HepG2 (cell line): Measurements from ENCODE around the gene RIPOR1.

ENCODE experiments used
- ARHGAP35 ChIP-seq: sonication (generic); formaldehyde crosslinking; IDR thresholded peaks from 2 replicates; pipeline ENCODE4 v1.9.0; 2022; ENCODE audit warnings: mild to moderate bottlenecking, inconsistent platforms, moderate library complexity, missing genetic modification reagents, borderline replicate concordance
- GATAD2A ChIP-seq: IDR thresholded peaks from 2 replicates; pipeline ENCODE4 v1.6.1; 2016
- MAFG ChIP-seq: sonication (generic); formaldehyde crosslinking; IDR thresholded peaks from 2 replicates; pipeline ENCODE4 v1.5.1; 2020; ENCODE audit warnings: mild to moderate bottlenecking, missing genetic modification reagents
- TCF12 ChIP-seq, 2 experiments: fragments of 450-650 bp in 1 of 2; sonication (generic) in 1 of 2; formaldehyde crosslinking in 1 of 2; IDR thresholded peaks; 2 replicates each; pipeline versions ENCODE4 v1.6.1 to v1.8.0; 2017 to 2022; ENCODE audit warnings: antibody characterized with exemption in 1 of 2, mild to moderate bottlenecking in 1 of 2, missing genetic modification reagents in 1 of 2, moderate library complexity in 1 of 2
- TRIM24 ChIP-seq: sonication (generic); formaldehyde crosslinking; IDR thresholded peaks from 2 replicates; pipeline ENCODE4 v1.8.0; 2022; ENCODE audit warnings: mild to moderate bottlenecking, missing genetic modification reagents
- XBP1 ChIP-seq: sonication (generic); formaldehyde crosslinking; IDR thresholded peaks from 2 replicates; pipeline ENCODE4 v1.5.0; 2020; ENCODE audit warnings: missing genetic modification reagents
- ZNF772 ChIP-seq: sonication (generic); formaldehyde crosslinking; IDR thresholded peaks from 2 replicates; pipeline ENCODE4 v1.5.0; 2020; ENCODE audit warnings: mild to moderate bottlenecking, missing genetic modification reagents

DNA sequence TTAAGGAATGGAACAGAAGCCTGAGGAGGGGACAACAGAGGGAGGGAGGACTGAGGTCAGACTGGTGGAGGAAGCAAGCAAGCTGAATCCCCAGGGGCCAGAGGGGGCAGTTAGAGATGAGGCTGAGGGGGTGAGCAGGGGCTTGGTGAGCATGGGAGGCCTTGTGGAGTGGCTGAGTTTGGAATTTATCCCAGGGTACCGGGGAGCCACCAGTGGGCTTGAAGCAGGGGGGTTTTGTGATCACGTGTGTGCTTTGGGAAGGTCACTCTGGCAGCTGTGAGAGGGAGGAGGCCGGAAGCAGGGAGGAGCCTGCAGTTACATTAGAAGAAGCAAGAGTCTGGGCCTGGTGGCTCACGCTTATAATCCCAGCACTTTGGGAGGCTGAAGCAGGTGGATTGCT, 23.8 kb downstream of the RIPOR1 start:
- TF ChIP-seq XBP1 (CRISPR knock-in tag), result no peak
- no peak for TF ChIP-seq ZNF772 (CRISPR knock-in tag)
- TF ChIP-seq MAFG (CRISPR knock-in tag), result no peak
- no peak for TF ChIP-seq TCF12 (IDR thresholded peaks at IDR 0.05)
- TF ChIP-seq TCF12 (CRISPR knock-in tag; IDR thresholded peaks at IDR 0.05), result no peak
- TF ChIP-seq GATAD2A (CRISPR knock-in tag), result no peak
- no peak for TF ChIP-seq ARHGAP35
- no peak for TF ChIP-seq TRIM24 (CRISPR knock-in tag)
